ENCODE measurements around the gene SLC4A9. TPM values are rescaled to one million over a fixed set of nuclear protein-coding genes. Genes with fewer than 3 reads are reported as not detected.

Gene SLC4A9
- total and polyA plus RNA-seq, 4 donors, result not detected

- H3K4me3 ChIP-seq (ENCODE audit: low read depth in 1 of 3, low read length in 3 of 3), result no peak overlapping the region
- peaks cover 2 to 12% (median 4%) of the 10 kb centered on the region in 4 donors for H3K4me1 ChIP-seq (ENCODE audit: control insufficient read depth in 4 of 4, insufficient read depth in 4 of 4, low read length in 3 of 4)
- no peaks in the 10 kb centered on the region for H3K27me3 ChIP-seq (ENCODE audit: control insufficient read depth in 4 of 4, insufficient read depth in 4 of 4, low read length in 3 of 4)
- no peak overlapping the region for H3K27ac ChIP-seq (ENCODE audit: low read depth in 1 of 2, low read length in 2 of 2)
- no peak for DNase-seq (ENCODE audit: low spot score)
- no peaks in the 10 kb centered on the region for H3K36me3 ChIP-seq (ENCODE audit: control insufficient read depth in 4 of 4, insufficient read depth in 3 of 4, low read depth in 1 of 4, low read length in 3 of 4)
- H3K9ac ChIP-seq (ENCODE audit: low read depth in 1 of 2, low read length in 2 of 2), result no peak overlapping the region
- whole genome bisulfite sequencing, result 93% methylated on average over 8 of the region's 8 CpGs
- TF ChIP-seq JUND (IDR thresholded peaks at IDR 0.05), result no peak
- no peak for TF ChIP-seq HNF4G (IDR thresholded peaks at IDR 0.05)
- no peak for TF ChIP-seq RXRA (IDR thresholded peaks at IDR 0.05)
- no peak for TF ChIP-seq ATF3 (IDR thresholded peaks at IDR 0.05)
- H3K9me3 ChIP-seq (ENCODE audit: control insufficient read depth in 4 of 4, low read length in 3 of 4), result no peaks in the 10 kb centered on the region
Observed at GRCh38 chr5:140367256-140368013, 7.4 kb downstream of the SLC4A9 start.

- DNase-seq (ENCODE audit: low spot score), result no peak
- whole genome bisulfite sequencing, result 89% methylated on average over 3 of the region's 3 CpGs
- no peak overlapping the region for H3K27ac ChIP-seq (ENCODE audit: low read depth in 1 of 2, low read length in 2 of 2)
- TF ChIP-seq EGR1 (IDR thresholded peaks at IDR 0.05; ENCODE audit: low read depth in 2 of 2) (no peak), HNF4G (IDR thresholded peaks at IDR 0.05) (no peak), HNF4A (conservative IDR thresholded peaks at IDR 0.05) (no peak), MAX (IDR thresholded peaks at IDR 0.05) (no peak)
- H3K4me1 ChIP-seq (ENCODE audit: control insufficient read depth in 4 of 4, insufficient read depth in 4 of 4, low read length in 3 of 4), result peaks cover 0 to 8% (median 3%) of the 10 kb centered on the region in 4 donors
- no peaks in the 10 kb centered on the region for H3K36me3 ChIP-seq (ENCODE audit: control insufficient read depth in 4 of 4, insufficient read depth in 3 of 4, low read depth in 1 of 4, low read length in 3 of 4)
- no peaks in the 10 kb centered on the region for H3K27me3 ChIP-seq (ENCODE audit: control insufficient read depth in 4 of 4, insufficient read depth in 4 of 4, low read length in 3 of 4)
- no peak overlapping the region for H3K4me3 ChIP-seq (ENCODE audit: low read depth in 1 of 3, low read length in 3 of 3)
- no peaks in the 10 kb centered on the region for H3K9me3 ChIP-seq (ENCODE audit: control insufficient read depth in 4 of 4, low read length in 3 of 4)
- no peak overlapping the region for H3K9ac ChIP-seq (ENCODE audit: low read depth in 1 of 2, low read length in 2 of 2)
Observed at GRCh38 chr5:140371356-140372151, 11.6 kb downstream of the SLC4A9 start.

GRCh38 chr5:140372971-140373487 is 13.0 kb downstream of the SLC4A9 start:
- Histone ChIP-seq H3K9ac (ENCODE audit: low read depth in 1 of 2, low read length in 2 of 2) (no peak overlapping the region), H3K27me3 (ENCODE audit: control insufficient read depth in 4 of 4, insufficient read depth in 4 of 4, low read length in 3 of 4) (no peaks in the 10 kb centered on the region), H3K4me1 (ENCODE audit: control insufficient read depth in 4 of 4, insufficient read depth in 4 of 4, low read length in 3 of 4) (peaks cover 0 to 8% (median 3%) of the 10 kb centered on the region in 4 donors), H3K4me3 (ENCODE audit: low read depth in 1 of 3, low read length in 3 of 3) (no peak overlapping the region), H3K27ac (ENCODE audit: low read depth in 1 of 2, low read length in 2 of 2) (no peak overlapping the region), H3K9me3 (ENCODE audit: control insufficient read depth in 4 of 4, low read length in 3 of 4) (no peaks in the 10 kb centered on the region), H3K36me3 (ENCODE audit: control insufficient read depth in 4 of 4, insufficient read depth in 3 of 4, low read depth in 1 of 4, low read length in 3 of 4) (no peaks in the 10 kb centered on the region)
- DNase-seq (ENCODE audit: low spot score), result peak; percentile 65
- TF ChIP-seq ATF3 (IDR thresholded peaks at IDR 0.05), result no peak
- no peak for TF ChIP-seq NR2F2 (IDR thresholded peaks at IDR 0.05)
- peak; percentile 85 to 92 for TF ChIP-seq RAD21 (IDR thresholded peaks at IDR 0.05)
- no peak for TF ChIP-seq MAX (IDR thresholded peaks at IDR 0.05)
- TF ChIP-seq HNF4G (IDR thresholded peaks at IDR 0.05), result no peak
- peak; percentile 81 for TF ChIP-seq CTCF (IDR thresholded peaks at IDR 0.05; ENCODE audit: low read depth, low read length, missing input control)
- TF ChIP-seq EGR1 (IDR thresholded peaks at IDR 0.05; ENCODE audit: low read depth in 2 of 2), result peak in 1 of 2 donors; percentile 20
- no peak for TF ChIP-seq HNF4A (conservative IDR thresholded peaks at IDR 0.05)
- TF ChIP-seq TAF1 (conservative IDR thresholded peaks at IDR 0.05), result no peak
- TF ChIP-seq GABPA (IDR thresholded peaks at IDR 0.05 in 1 of 2, conservative IDR thresholded peaks at IDR 0.05 in 1 of 2), result no peak
- TF ChIP-seq YY1 (IDR thresholded peaks at IDR 0.05), result no peak
- no peak for TF ChIP-seq REST (IDR thresholded peaks at IDR 0.05)
- 4% methylated on average over 2 of the region's 2 CpGs for WGBS
